Thyroid gland (tissue), 4 donors: ENCODE data around the gene SGPP2. TPM values are rescaled to one million over a fixed set of nuclear protein-coding genes. Genes with fewer than 3 reads are reported as not detected.

Source experiments
- DNase-seq, 2 donors: peaks; one replicate each; pipeline ENCODE4 v3.0.0-alpha.2; 2019
- H3K27ac ChIP-seq, 3 donors: fragments of 200-600 bp; sonication (generic); 1 replicate in 2 of 3; 2 replicates in 1 of 3; pipeline ENCODE4 v1.5.1; 2016 to 2019; ENCODE audit warnings: mild to moderate bottlenecking in 1 of 3, moderate library complexity in 1 of 3
- H3K27me3 ChIP-seq: fragments of 200-600 bp; sonication (generic); one replicate; pipeline ENCODE4 v1.5.1; 2019
- H3K36me3 ChIP-seq, 2 donors: fragments of 200-600 bp; sonication (generic); one replicate each; pipeline ENCODE4 v1.5.1; 2016 to 2019
- H3K4me1 ChIP-seq, 2 donors: fragments of 200-600 bp; sonication (generic); one replicate each; pipeline ENCODE4 v1.5.1; 2017 to 2019
- H3K4me3 ChIP-seq, 3 donors: fragments of 200-600 bp; sonication (generic); replicated peaks in 1 of 3; 1 replicate in 2 of 3; 2 replicates in 1 of 3; pipeline ENCODE4 v1.5.1; 2016; ENCODE audit warnings: mild to moderate bottlenecking in 1 of 3
- H3K9me3 ChIP-seq: fragments of 200-600 bp; sonication (generic); one replicate; pipeline ENCODE4 v1.5.1; 2017
- CTCF ChIP-seq, 6 experiments: fragments of 200-600 bp in 3 of 6; fragments of 450-650 bp in 3 of 6; sonication (generic) in 3 of 6; IDR thresholded peaks; one replicate each; pipeline ENCODE4 v1.5.1; 2016 to 2019; ENCODE audit warnings: antibody characterized with exemption in 6 of 6, mild to moderate bottlenecking in 2 of 6, inconsistent platforms in 1 of 6, moderate library complexity in 1 of 6
- POLR2A ChIP-seq, 2 donors: fragments of 450-650 bp; IDR thresholded peaks; one replicate each; pipeline ENCODE4 v1.6.1; 2017; ENCODE audit warnings: antibody characterized with exemption in 2 of 2, mild to moderate bottlenecking in 2 of 2, moderate library complexity in 1 of 2
- WGBS, 2 donors: methylation state at CpG; one replicate each; pipeline ENCODE4 v1.1.5; 2017; 5-methylcytosine and 5-hydroxymethylcytosine counted together
- intact Hi-C: fragments of 100-400 bp; cut with DNase I; formaldehyde crosslinking; loops from one replicate; pipeline ENCODE4 v1.15.1; 2023
- total RNA-seq, 4 donors: library from RNA; depleted of rRNA; stranded (reverse); fragments of >200 nt; gene quantifications; one replicate each; pipeline ENCODE4 v1.2.3, GENCODE V29; 2016

SGPP2 gene
- 10 to 100 TPM; 33.7 to 53.7 (median 46.6) TPM for total RNA-seq

GRCh38 chr2:222424276-222424728 lies at the start of gene SGPP2:
Gene SGPP2, plus strand, starts transcription at chr2:222424543. Its CDS starts 60 bp downstream, at chr2:222424603.
- Histone ChIP-seq H3K36me3 (no peaks in the 10 kb centered on the region), H3K4me1 (peaks cover 7 to 21% of the 10 kb centered on the region in 2 donors), H3K4me3 (peak within 1 kb of the TSS; percentile 14 to 69 (median 55)), H3K27ac (peak within 1 kb of the TSS; percentile 67 to 89 (median 86)), H3K27me3 (no peaks in the 10 kb centered on the region), H3K9me3 (no peaks in the 10 kb centered on the region)
- TF ChIP-seq POLR2A (IDR thresholded peaks at IDR 0.05) (peak in 1 of 2 donors; percentile 64), CTCF (IDR thresholded peaks at IDR 0.05) (no peak)
- DNase-seq: peak; percentile 69
- WGBS, 2 donors: 1 to 5% methylated on average over 12 to 21 of the region's 61 CpGs
- intact Hi-C loops: no loop called here

- WGBS, 2 donors: 89 to 93% methylated on average over 1 of the region's 1 CpG
- DNase-seq: no peak
- no peaks in the 10 kb centered on the region for H3K4me1 ChIP-seq
- H3K4me3 ChIP-seq: no peak overlapping the region
- TF ChIP-seq POLR2A (IDR thresholded peaks at IDR 0.05) (no peak), CTCF (IDR thresholded peaks at IDR 0.05) (no peak)
- no peaks in the 10 kb centered on the region for H3K36me3 ChIP-seq
- no peak overlapping the region for H3K27ac ChIP-seq
- no peaks in the 10 kb centered on the region for H3K27me3 ChIP-seq
- H3K9me3 ChIP-seq: no peaks in the 10 kb centered on the region
- intact Hi-C loops: no loop called here
Measured at GRCh38 chr2:222375798-222376197, 48.5 kb upstream of the SGPP2 start.

- H3K36me3 ChIP-seq: no peaks in the 10 kb centered on the region
- no peaks in the 10 kb centered on the region for H3K9me3 ChIP-seq
- DNase-seq: no peak
- H3K27ac ChIP-seq: no peak overlapping the region
- H3K27me3 ChIP-seq: no peaks in the 10 kb centered on the region
- H3K4me1 ChIP-seq: peaks cover 0 to 3% of the 10 kb centered on the region in 2 donors
- WGBS, 2 donors: 87 to 91% methylated on average over 2 of the region's 2 CpGs
- TF ChIP-seq POLR2A (IDR thresholded peaks at IDR 0.05) (no peak), CTCF (IDR thresholded peaks at IDR 0.05) (no peak)
- H3K4me3 ChIP-seq: no peak overlapping the region
- intact Hi-C loops: no loop called here
Measured at GRCh38 chr2:222380456-222380855, 43.9 kb upstream of the SGPP2 start.

- intact Hi-C loops: no loop called here
- Histone ChIP-seq H3K9me3 (no peaks in the 10 kb centered on the region), H3K27ac (peak overlapping the region in 2 of 3 donors; percentile 15), H3K36me3 (no peaks in the 10 kb centered on the region), H3K4me1 (peaks cover 0 to 3% of the 10 kb centered on the region in 2 donors), H3K27me3 (no peaks in the 10 kb centered on the region), H3K4me3 (no peak overlapping the region)
- peak; percentile 23 for DNase-seq
- 42 to 56% methylated on average over 3 of the region's 3 CpGs for WGBS, 2 donors
- TF ChIP-seq POLR2A (IDR thresholded peaks at IDR 0.05) (no peak), CTCF (IDR thresholded peaks at IDR 0.05) (no peak)
Measured at GRCh38 chr2:222381566-222381965, 42.8 kb upstream of the SGPP2 start.

GRCh38 chr2:222383255-222383654 lies 41.1 kb upstream of the SGPP2 start:
- no peaks in the 10 kb centered on the region for H3K36me3 ChIP-seq
- no peak overlapping the region for H3K27ac ChIP-seq
- intact Hi-C loops: no loop called here
- TF ChIP-seq POLR2A (IDR thresholded peaks at IDR 0.05): no peak
- no peak for TF ChIP-seq CTCF (IDR thresholded peaks at IDR 0.05)
- no peaks in the 10 kb centered on the region for H3K27me3 ChIP-seq
- no peak overlapping the region for H3K4me3 ChIP-seq
- no peak for DNase-seq
- no peaks in the 10 kb centered on the region for H3K9me3 ChIP-seq
- 87 to 90% methylated on average over 4 of the region's 4 CpGs for WGBS, 2 donors
- peaks cover 0 to 3% of the 10 kb centered on the region in 2 donors for H3K4me1 ChIP-seq
